Pancreas (tissue), 10 donors: ENCODE results near the gene CDC20. TPM values are rescaled to one million over a fixed set of nuclear protein-coding genes. Genes with fewer than 3 reads are reported as not detected.
A peak's percentile ranks its signal among the peaks of the same experiment; 100 is the strongest.

Source experiments
- ATAC-seq, 4 donors: fragments of 200-7000 bp; cut with Tn5 transposase; one replicate each; pipeline versions ENCODE4 v1.8.0 to v1.9.1; 2020; ENCODE audit warnings: mild to moderate bottlenecking in 4 of 4, moderate library complexity in 4 of 4
- DNase-seq, 6 donors: peaks; one replicate each; pipeline ENCODE4 v3.0.0-alpha.2; 2020
- FAIRE-seq: peaks from 2 replicates; lab custom pipeline; 2012; peaks lifted over from hg19 to GRCh38; lab: Jason Lieb, UNC
- H3K27ac ChIP-seq, 4 donors: fragments of 200-600 bp; sonication (generic); 1 replicate in 3 of 4; 2 replicates in 1 of 4; pipeline versions ENCODE4 v1.5.0 to v1.8.0; 2020
- H3K27me3 ChIP-seq, 4 donors: fragments of 200-600 bp; one replicate each; pipeline ENCODE4 v1.8.0; 2021
- H3K36me3 ChIP-seq, 3 donors: fragments of 200-600 bp; sonication (generic) in 1 of 3; one replicate each; pipeline versions ENCODE4 v1.5.0 to v1.8.0; 2020 to 2021
- H3K4me1 ChIP-seq, 3 donors: fragments of 200-600 bp; one replicate each; pipeline ENCODE4 v1.8.0; 2021
- H3K4me3 ChIP-seq, 4 donors: fragments of 200-600 bp; sonication (generic) in 2 of 4; one replicate each; pipeline versions ENCODE4 v1.5.0 to v1.8.0; 2020 to 2021
- H3K9me3 ChIP-seq, 4 donors: fragments of 200-600 bp; one replicate each; pipeline ENCODE4 v1.8.0; 2021
- WGBS, 2 donors: extraction: QIAGEN DNeasy Blood & Tissue Kit; methylation state at CpG; one replicate each; pipeline ENCODE4 v1.1.7; 2013; 5-methylcytosine and 5-hydroxymethylcytosine counted together
- intact Hi-C, 3 donors: fragments of 100-400 bp; cut with DNase I; formaldehyde crosslinking; loops; one replicate each; pipeline versions ENCODE4 v1.11.1 to v1.14.2; 2022
- polyA plus RNA-seq, 2 donors: library from polyadenylated mRNA; stranded (reverse); fragments of 200-250 nt; gene quantifications; one replicate each; pipeline ENCODE4 v1.2.3, GENCODE V29; 2013
- total RNA-seq, 6 donors: library from RNA; stranded (reverse); fragmentation: NEBNext Ultra II Directional in 4 of 6; extraction: Animal tissue kit (Norgen Biotek cat#: 25700) in 4 of 6; gene quantifications; one replicate each; pipeline versions ENCODE4 v1.2.1 to v1.2.4, GENCODE V29; 2021 to 2023
- TF ChIP-seq, protein P1 (sequence below), 4 donors: fragments of 200-600 bp; sonication (generic) in 3 of 4; IDR thresholded peaks; one replicate each; pipeline versions ENCODE4 v1.5.0 to v1.8.0; 2021; ENCODE audit warnings: antibody characterized with exemption in 4 of 4
- donor health status: healthy with polysubstance abuse.
- donor health status: DM: no; HTN: no; CAD: no; lungs with moderate emphysema.
- donor health status: DM: no; HTN: no; CAD: no.
- donor health status: control.
- donor health status: control.
- donor health status: Bipolar disorder and iron deficiency.
- donor health status: DM: yes; HTN: yes; CAD: no.
- donor health status: DM: no; HTN: no; CAD: no.
- donor health status: DM: no; HTN: no; CAD: no.
- donor health status: DM: yes; HTN: yes; CAD: no.

The CDC20 gene
- total and polyA plus RNA-seq, 8 donors, result 0.12 to 1.8 (median 0.52) TPM

DNA sequence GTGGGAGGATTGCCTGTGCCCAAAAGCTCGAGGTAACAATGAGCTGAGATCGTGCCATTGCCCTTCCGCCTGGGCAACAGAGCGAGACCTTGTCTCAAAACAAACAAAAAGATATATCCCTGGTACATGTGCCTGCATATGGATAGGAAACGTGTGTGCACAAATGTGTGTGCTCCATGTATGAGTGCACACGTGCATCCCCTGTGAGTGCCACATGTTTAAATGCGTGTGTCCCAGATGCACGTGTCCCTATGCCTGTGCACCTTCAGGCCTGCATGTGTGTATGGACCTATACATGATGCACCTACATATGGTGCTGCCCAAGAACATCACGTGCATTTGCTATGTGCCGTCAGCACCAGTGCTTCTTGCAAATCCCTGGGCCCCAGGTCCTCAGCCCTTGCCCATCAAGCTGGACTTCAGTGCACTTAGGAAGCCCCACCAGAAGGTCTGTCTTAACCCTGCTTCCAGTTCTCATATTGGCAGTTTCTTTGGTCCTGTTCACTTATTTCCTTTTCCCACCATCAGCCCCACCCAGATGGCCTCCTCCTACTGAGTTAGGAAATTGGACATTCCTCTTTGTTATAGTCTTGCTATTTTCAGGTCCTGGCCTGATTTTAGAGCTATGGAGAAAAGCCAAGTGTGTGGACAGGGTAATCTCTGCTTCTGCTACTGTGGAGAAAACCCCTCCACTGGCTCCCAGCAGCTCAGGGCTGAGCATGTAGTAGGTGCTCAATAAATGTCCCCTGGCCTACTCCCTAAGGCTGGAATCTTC, 42.6 kb upstream of the CDC20 start:
- no peak overlapping the region for H3K27ac ChIP-seq
- WGBS, 2 donors, result 82 to 93% methylated on average over 10 of the region's 10 CpGs
- no peak overlapping the region for H3K4me3 ChIP-seq
- ATAC-seq (no peak), DNase-seq (peak in 1 of 6 donors; percentile 14), FAIRE-seq (no peak)
- TF ChIP-seq, protein P1, sequence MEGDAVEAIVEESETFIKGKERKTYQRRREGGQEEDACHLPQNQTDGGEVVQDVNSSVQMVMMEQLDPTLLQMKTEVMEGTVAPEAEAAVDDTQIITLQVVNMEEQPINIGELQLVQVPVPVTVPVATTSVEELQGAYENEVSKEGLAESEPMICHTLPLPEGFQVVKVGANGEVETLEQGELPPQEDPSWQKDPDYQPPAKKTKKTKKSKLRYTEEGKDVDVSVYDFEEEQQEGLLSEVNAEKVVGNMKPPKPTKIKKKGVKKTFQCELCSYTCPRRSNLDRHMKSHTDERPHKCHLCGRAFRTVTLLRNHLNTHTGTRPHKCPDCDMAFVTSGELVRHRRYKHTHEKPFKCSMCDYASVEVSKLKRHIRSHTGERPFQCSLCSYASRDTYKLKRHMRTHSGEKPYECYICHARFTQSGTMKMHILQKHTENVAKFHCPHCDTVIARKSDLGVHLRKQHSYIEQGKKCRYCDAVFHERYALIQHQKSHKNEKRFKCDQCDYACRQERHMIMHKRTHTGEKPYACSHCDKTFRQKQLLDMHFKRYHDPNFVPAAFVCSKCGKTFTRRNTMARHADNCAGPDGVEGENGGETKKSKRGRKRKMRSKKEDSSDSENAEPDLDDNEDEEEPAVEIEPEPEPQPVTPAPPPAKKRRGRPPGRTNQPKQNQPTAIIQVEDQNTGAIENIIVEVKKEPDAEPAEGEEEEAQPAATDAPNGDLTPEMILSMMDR (IDR thresholded peaks at IDR 0.05), result no peak
- no peaks in the 10 kb centered on the region for H3K9me3 ChIP-seq
- no peaks in the 10 kb centered on the region for H3K4me1 ChIP-seq
- H3K36me3 ChIP-seq, result no peaks in the 10 kb centered on the region
- H3K27me3 ChIP-seq, result no peaks in the 10 kb centered on the region
- intact Hi-C loops, result no loop called here

DNA sequence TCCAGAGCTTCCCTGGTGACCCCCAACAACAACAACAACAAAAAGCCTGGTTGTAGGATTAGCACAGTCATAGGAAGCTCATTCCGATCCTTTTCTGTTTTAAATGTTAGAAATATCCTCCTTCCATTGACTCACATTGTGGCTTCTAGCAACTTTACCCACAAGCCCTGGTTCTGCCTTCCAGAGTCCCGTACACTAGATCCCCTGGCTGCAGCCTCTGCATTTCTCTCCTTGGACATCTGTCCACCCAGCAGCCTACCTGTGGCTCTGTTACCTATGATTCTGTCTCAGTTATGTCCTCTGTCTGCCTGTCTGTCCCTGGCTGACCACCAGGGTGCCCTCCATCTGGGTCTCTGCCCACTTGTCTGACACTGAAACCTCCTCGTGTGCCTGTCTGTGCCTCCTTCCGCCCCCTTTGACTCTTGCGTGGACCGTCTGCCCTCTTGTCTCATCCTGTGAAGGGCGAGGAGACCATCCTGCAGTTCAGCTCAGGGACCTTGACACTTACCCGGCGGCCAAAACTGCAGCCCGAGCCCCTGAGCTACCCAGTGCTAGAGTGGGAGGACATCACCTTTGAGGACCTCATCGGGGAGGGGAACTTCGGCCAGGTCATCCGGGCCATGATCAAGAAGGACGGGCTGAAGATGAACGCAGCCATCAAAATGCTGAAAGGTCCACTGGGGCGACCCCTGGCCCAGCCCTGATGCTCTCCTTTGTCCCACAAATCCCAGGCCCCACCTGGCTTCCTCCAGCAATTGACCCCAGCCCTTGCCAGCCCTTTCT, 41.9 kb upstream of the CDC20 start:
- Histone ChIP-seq H3K27ac (no peak overlapping the region), H3K9me3 (no peaks in the 10 kb centered on the region), H3K4me1 (no peaks in the 10 kb centered on the region), H3K36me3 (no peaks in the 10 kb centered on the region), H3K4me3 (no peak overlapping the region), H3K27me3 (no peaks in the 10 kb centered on the region)
- FAIRE-seq, result no peak
- ATAC-seq, result no peak
- intact Hi-C loops, result no loop called here
- TF ChIP-seq, protein P1 (IDR thresholded peaks at IDR 0.05), result no peak
- 80 to 86% methylated on average over 16 of the region's 16 CpGs for WGBS, 2 donors
- DNase-seq, result peak in 1 of 6 donors; percentile 43

DNA sequence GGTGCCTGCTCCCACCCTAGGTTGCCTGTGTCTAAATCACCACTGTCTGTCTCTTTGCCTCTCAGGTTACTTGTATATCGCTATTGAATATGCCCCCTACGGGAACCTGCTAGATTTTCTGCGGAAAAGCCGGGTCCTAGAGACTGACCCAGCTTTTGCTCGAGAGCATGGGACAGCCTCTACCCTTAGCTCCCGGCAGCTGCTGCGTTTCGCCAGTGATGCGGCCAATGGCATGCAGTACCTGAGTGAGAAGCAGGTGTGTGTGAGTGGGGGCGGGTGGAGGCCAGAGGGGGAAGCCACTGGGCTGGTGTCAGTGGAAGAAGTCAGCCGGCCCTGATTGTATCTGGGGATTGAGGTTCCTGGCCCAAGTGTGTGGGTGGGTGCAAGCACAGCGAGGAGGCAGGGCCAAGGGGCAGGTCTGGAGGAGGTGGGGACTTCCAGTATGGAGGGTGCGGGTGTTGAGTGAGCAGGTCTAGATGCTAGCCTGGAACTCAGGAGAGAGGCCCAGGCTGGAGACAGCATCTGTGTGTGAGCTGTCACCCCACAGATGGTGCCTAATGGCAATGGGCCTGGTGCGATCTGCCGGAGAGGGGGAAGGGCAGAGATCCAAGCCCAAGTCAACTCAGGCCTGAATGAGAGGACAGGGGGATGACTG, 40.8 kb upstream of the CDC20 start:
- Histone ChIP-seq H3K36me3 (no peaks in the 10 kb centered on the region), H3K27ac (no peak overlapping the region), H3K9me3 (no peaks in the 10 kb centered on the region), H3K27me3 (no peaks in the 10 kb centered on the region), H3K4me3 (no peak overlapping the region), H3K4me1 (no peaks in the 10 kb centered on the region)
- DNase-seq, result peak in 1 of 6 donors; percentile 43
- TF ChIP-seq, protein P1 (IDR thresholded peaks at IDR 0.05), result no peak
- whole genome bisulfite sequencing, 2 donors, result 88 to 89% methylated on average over 15 of the region's 15 CpGs
- intact Hi-C loops, result no loop called here
- no peak for ATAC-seq
- no peak for FAIRE-seq

DNA sequence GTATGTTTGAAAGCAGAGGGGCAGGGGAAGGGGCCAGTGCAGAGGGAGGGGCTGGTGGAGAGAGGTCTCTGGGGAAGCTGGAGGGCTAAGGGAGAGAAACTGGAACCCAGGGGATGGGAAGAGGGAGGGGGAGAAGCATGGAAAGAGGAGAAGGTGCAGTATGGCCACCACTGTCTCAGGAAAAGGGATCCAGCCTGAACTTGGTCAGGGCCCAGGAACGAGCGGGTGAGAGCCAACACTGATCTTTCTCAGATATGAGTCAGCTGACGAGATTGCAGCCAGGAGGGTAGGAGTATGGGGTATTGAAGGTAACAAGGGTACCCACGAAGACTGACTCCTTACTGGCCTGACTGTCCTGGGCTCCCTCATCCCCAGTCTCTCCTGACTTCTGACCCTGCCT, 40.0 kb upstream of the CDC20 start:
- WGBS, 2 donors, result 79 to 81% methylated on average over 4 of the region's 4 CpGs
- H3K4me3 ChIP-seq, result no peak overlapping the region
- H3K9me3 ChIP-seq, result no peaks in the 10 kb centered on the region
- no peaks in the 10 kb centered on the region for H3K36me3 ChIP-seq
- TF ChIP-seq, protein P1 (IDR thresholded peaks at IDR 0.05), result no peak
- no peak for FAIRE-seq
- H3K4me1 ChIP-seq, result no peaks in the 10 kb centered on the region
- no peaks in the 10 kb centered on the region for H3K27me3 ChIP-seq
- no peak for DNase-seq
- no peak for ATAC-seq
- no peak overlapping the region for H3K27ac ChIP-seq
- intact Hi-C loops, result no loop called here
